Measurements from ENCODE around the gene SCUBE3.

Gene SCUBE3

GRCh38 chr6:35214869-35215664 is 1.3 kb downstream of the SCUBE3 start:
- DNase-seq: no peak

- no peak for DNase-seq
Measured at GRCh38 chr6:35215665-35216411, 2.1 kb downstream of the SCUBE3 start.

GRCh38 chr6:35216412-35216732 is 2.6 kb downstream of the SCUBE3 start:
- DNase-seq: no peak

GRCh38 chr6:35216851-35217811 is 3.4 kb downstream of the SCUBE3 start:
- DNase-seq: no peak

- DNase-seq: peak; percentile 21
Measured at GRCh38 chr6:35218021-35218420, 4.3 kb downstream of the SCUBE3 start.

GRCh38 chr6:35218456-35218855 is 4.7 kb downstream of the SCUBE3 start:
- no peak for DNase-seq

- DNase-seq: no peak
Measured at GRCh38 chr6:35219683-35220326, 6.0 kb downstream of the SCUBE3 start.

- no peak for DNase-seq
Measured at GRCh38 chr6:35220711-35221110, 7.0 kb downstream of the SCUBE3 start.

GRCh38 chr6:35223396-35223795 is 9.6 kb downstream of the SCUBE3 start:
- no peak for DNase-seq

- DNase-seq: peak; percentile 70
Measured at GRCh38 chr6:35224720-35225119, 11.0 kb downstream of the SCUBE3 start.

GRCh38 chr6:35228481-35228880 is 14.7 kb downstream of the SCUBE3 start:
- DNase-seq: no peak

GRCh38 chr6:35229304-35229703 is 15.5 kb downstream of the SCUBE3 start:
- DNase-seq: no peak

- no peak for DNase-seq
Measured at GRCh38 chr6:35230498-35230897, 16.7 kb downstream of the SCUBE3 start.

- no peak for DNase-seq
Measured at GRCh38 chr6:35230950-35231349, 17.2 kb downstream of the SCUBE3 start.

GRCh38 chr6:35231563-35231962 is 17.8 kb downstream of the SCUBE3 start:
- DNase-seq: no peak

- DNase-seq: no peak
Measured at GRCh38 chr6:35234901-35235300, 21.1 kb downstream of the SCUBE3 start.

GRCh38 chr6:35236223-35236622 is 22.5 kb downstream of the SCUBE3 start:
- DNase-seq: no peak

- DNase-seq: no peak
Measured at GRCh38 chr6:35237476-35237875, 23.7 kb downstream of the SCUBE3 start.

GRCh38 chr6:35238843-35239289 is 25.1 kb downstream of the SCUBE3 start:
- DNase-seq: no peak

GRCh38 chr6:35239581-35239980 is 25.8 kb downstream of the SCUBE3 start:
- DNase-seq: no peak

- peak; percentile 83 for DNase-seq
Measured at GRCh38 chr6:35240838-35241801, 27.4 kb downstream of the SCUBE3 start.

Measured in OCI-M1 (cell line).